Activated T-helper 9 cell treated with anti-CD3 and anti-CD28 coated beads, Interleukin-2, amount 50 U/mL, for 16 hours (primary cell): ENCODE data around the gene SRD5A3.
A peak's percentile ranks its signal among the peaks of the same experiment; 100 is the strongest.

Source experiments
- DNase-seq: peaks from one replicate; pipeline ENCODE4 v3.0.0-alpha.2; 2020; ENCODE audit warnings: low read depth

Gene SRD5A3

DNA sequence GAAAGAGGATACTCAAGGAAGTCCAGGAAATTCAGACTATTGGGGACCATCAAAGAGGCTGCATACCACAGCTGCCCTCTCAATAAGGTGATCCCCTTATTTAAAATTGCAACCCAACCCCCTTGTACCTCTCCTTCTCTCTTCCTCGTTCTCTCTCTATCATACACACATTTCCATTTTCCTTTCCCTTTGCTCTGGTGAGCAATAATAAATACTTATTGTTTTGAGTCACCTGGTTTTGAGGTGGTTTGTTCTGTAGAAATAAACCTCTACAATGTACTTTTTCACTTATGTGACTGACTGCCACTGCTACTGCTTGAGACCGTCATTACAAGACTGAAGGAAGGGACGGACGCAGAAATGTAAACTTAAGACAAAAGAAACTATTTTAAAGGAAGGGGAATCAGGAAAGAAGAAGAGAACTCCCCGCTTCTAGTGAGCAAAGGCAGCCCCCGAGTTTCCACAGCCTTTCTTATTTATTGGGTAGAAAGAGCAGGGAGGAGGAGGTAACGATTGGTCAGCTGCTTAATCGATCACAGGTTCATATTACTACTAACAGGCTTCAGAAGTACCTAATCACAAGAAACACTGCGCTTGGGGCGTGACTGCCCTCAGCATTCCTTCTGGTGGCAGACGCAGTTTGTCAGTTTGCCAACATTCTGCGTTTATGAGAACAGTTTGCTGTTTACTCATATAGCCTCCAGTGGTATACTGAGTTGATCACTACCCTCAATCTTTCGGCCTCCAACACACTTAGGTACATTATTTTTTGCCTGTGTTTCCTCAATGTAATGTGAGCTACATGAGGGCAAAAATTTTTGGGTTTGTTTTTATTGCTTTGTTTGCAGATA lies 32.8 kb downstream of the SRD5A3 start:
- DNase-seq = no peak

- no peak for DNase-seq
Observed at GRCh38 chr4:55380576-55380975, 34.5 kb downstream of the SRD5A3 start.

DNA sequence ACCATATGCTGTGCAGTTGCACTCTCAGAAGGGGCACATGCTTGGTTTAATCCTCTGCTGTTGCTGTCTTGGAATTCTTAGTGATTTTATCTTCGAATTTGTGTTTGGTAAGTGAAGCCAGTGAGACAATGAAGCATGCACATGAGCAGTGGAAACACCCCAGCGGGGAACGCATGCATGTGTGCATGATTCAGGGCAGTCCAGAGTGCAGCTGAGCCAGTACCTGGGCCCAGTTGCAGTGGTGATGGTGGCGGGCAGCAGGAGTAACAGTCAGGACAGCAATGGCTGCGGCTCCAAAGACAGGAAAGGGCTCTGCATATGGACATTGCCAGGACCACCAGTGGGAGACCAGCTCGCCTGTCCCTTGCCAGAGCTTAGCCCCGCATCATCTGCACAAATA lies 35.5 kb downstream of the SRD5A3 start:
- no peak for DNase-seq

GRCh38 chr4:55382488-55383003 lies 36.5 kb downstream of the SRD5A3 start:
- DNase-seq = no peak

DNA sequence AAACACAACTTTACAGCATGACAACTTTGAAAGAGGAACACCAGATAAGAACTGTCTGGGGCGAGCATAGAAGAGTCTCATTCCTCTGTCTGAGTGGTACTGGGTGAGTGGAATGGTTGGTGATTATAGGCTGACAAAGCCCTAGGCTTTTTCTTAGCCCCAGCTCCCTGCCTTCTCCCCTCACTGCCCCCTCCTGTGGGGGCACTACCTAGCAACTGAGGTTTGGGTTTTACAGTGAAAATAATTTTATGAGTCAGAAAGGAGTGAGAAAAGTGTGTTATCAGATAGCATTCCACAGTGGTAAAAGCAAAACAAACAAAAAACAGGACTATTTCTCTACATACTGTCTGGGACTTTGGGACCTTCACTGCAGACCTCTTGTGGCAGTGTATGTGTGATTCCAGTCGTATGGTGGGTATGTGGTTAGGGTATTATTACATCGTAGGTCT lies 39.2 kb downstream of the SRD5A3 start:
- no peak for DNase-seq

DNA sequence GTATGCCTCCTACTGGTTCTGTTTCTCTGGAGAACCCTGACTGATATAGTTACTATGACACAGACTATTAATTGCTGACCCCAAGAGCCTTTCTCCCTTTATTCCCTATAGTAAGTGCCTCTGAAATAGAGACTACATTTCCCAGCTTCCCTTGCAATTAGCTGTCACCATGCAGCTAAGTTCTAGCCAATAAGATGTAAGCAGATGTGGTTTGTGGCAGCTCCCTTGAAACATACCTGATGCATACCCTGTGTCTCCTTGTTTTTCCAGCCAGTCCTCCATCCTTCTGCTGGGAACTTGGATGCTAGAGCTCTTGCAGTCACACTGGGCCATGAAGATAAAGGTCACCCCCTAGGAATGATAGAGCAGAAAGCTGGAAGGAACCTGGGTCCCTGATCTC lies 40.0 kb downstream of the SRD5A3 start:
- DNase-seq = no peak

- no peak for DNase-seq
Observed at GRCh38 chr4:55386840-55387239, 40.8 kb downstream of the SRD5A3 start.

DNA sequence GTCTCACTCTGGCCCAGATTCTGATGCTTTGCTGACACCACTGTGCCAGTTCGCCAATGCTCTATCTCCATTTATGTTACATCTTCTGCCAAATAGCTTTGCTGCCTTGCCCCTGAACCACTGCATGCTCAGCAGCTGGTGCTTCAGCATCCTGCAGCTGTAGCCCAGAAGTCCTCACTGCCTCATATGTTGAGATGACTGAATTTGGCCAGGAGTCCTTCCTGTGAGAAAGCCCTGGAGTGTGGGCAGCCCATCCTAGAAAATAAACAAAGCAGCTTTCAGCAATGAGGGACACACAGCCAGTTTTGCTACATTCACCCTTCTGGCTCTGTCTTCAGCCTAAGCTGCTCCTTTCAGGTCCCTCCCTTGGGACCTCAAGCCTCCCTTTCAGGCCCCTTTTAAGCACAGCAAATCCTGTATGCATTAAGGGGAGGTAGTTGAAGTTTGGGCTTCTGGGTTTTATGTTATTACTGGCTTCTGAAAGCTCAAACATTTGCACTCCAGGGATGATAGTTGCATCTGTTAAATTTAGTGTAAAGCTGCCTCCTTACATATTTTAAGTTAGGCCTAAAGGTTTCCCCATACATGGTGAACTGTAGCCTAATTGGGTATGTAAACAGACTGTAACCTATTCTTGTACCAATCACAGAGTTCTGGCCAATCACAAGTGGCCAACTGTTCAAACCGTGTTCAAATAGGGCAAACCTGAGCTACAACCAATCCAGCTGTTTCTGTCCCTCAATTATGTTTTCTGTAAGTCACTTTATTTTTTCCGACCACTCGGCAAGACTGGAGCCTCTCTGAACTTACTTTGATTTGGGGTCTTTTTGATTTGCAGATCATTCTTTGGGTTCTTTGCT lies 47.6 kb downstream of the SRD5A3 start:
- no peak for DNase-seq

DNA sequence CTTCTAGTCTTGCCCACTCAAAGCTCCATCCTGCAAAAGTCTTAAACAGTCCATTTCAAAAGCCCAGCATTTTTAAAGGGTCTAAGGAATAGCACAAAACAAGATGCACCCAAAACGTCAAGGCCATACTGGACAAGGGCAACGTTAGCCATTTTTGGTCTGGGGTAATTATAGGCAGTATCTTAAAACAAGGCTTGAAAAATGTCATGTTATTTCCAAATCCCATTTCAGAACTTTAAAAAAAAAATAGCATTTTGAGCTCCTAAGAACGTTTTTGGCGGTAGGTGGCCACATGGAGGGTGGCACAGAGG lies 49.1 kb downstream of the SRD5A3 start:
- no peak for DNase-seq

DNA sequence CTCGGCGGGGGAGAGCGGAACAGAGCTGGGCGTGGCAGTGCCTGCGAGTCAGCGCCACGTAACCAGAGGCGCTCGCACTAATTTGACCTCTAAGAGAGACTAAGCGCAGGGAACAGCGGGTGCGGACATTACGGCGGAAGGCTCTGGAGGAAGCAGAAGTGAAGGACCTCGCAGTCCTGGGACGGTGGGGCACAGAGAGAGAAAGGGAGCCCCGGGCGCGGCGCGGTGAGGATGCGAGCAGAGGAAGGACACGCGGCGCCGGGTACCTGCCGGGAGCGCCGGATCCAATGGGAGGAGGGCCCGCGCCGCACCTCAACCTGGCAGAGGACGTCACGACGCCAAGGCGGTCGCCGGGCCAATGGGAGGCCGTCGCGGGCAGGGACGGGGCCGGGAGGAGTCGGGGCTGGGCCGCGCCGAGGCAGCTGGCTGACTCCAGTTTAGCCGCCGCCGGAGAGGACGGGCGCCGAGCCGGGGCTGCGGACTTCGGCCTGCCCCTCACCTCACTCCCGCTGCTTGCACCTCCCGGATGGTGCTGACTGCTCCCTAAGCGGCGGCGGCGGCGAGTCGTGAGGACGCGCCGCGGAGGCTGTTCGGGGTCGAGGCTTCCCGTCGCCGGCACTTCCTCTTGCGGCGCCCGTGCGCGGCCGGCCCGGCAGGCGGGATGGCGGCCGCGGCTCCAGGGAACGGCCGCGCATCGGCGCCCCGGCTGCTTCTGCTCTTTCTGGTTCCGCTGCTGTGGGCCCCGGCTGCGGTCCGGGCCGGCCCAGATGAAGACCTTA lies 49.7 kb downstream of the SRD5A3 start, which contains the start of gene TMEM165:
Gene TMEM165, plus strand, starts transcription at position 429 of the 779 bp plus-strand sequence. Its CDS starts 233 bp downstream, at position 662.
- DNase-seq = peak; percentile 85

DNA sequence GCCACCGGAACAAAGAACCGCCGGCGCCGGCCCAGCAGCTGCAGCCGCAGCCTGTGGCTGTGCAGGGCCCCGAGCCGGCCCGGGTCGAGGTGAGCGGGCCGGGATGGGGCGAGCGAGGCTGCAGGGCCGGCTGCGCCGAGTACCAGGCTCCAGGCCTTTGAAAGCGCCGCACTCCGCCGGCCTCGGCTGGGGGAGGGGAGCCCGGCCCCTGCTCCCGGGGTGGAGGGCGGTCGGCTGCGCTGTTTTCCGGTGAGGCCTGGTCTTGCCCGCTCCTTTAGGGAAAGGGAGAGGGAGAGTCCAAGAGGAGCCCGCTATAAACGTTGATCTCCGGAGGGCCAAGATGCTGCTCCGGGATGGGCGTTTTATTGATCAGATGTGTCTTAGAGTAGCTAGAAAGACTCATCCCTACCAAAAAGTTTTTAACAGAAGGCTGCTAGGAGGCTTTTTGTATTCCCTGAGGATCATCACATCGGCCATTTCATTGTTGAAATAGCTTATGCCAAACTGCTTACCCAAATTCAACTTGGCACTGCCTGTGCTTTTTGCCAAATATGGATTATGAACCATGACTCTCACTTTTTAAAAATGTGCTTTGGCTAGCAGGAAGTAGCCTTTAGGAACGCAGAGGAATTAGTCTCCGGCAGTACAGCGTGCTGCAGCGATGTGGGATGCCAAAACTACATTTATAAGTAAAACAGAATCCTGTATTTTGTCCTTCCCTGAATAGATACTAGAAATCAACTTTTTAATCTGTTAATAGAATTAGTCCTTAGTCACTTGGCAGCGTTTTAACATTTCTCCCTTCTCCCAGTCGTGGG lies 50.5 kb downstream of the SRD5A3 start:
- peak; percentile 8 for DNase-seq

GRCh38 chr4:55397126-55397436 lies 51.0 kb downstream of the SRD5A3 start:
- DNase-seq = no peak

DNA sequence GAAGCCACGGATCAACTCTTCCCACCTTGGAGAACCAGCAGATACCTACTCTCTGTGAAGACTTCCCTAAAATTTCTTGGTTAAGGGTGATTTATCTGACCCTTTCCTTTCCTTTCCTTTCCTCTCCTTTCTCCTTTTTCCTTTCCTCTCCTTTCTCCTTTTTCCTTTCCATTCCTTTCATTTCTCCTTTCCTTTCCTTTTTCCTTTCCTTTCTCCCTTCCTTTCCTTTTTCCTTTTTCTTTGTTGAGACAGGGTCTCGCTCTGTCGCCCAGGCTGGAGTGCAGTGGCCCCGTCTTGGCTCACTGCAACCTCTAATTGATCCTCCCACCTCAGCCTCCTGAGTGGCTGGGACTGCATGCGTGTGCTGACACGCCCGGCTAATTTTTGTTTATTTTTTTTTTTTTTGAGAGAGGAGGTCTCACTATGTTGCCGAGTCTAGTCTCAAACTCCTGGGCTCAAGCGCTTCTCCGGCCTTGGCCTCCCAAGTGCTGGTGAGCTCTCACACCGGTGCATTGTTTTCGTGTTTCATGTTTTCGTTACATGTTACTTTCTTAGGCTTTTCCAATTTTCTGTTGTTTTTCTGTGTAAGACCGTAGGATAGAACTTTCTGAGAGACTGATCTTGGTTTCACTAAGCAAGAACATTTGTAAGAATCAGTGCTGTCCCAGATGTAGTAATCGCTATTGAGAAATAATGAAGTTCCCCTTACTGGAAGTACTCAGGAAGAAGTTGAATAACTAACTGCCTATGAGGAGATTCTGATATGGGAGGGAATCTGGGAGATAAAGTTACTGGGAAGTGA lies 51.7 kb downstream of the SRD5A3 start:
- no peak for DNase-seq

- DNase-seq = no peak
Observed at GRCh38 chr4:55398461-55398860, 52.4 kb downstream of the SRD5A3 start.

- no peak for DNase-seq
Observed at GRCh38 chr4:55398966-55399365, 52.9 kb downstream of the SRD5A3 start.

- DNase-seq = no peak
Observed at GRCh38 chr4:55399581-55399980, 53.5 kb downstream of the SRD5A3 start.

GRCh38 chr4:55405073-55405472 lies 59.0 kb downstream of the SRD5A3 start:
- DNase-seq = no peak

DNA sequence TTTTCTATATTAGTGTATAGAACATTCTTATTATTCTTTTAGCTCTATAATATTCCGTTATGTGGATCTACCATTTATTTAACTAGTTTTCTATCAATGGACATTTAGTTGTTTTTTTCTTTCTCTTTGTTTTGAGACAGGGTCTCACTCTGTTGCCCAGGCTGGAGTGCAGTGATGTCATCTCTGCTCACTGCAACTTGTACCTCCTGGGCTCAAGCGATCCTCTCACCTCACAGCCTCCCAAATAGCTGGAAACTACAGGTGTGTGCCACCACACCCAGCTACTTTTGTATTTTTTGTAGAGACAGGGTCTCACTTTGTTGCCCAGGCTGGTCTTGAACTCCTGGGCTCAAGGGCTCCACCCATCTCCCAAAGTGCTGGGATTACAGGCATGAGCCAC lies 60.5 kb downstream of the SRD5A3 start:
- no peak for DNase-seq

- no peak for DNase-seq
Observed at GRCh38 chr4:55407119-55407518, 61.1 kb downstream of the SRD5A3 start.

GRCh38 chr4:55407764-55408163 lies 61.7 kb downstream of the SRD5A3 start:
- no peak for DNase-seq
